Neural crest cell (in vitro differentiated cells): ENCODE data around the gene BEND4. TPM values are rescaled to one million over a fixed set of nuclear protein-coding genes. Genes with fewer than 3 reads are reported as not detected.
"Not testable (repeated sequence)": the region's sequence is repeated elsewhere in the genome, so short reads cannot be mapped to it uniquely, and the experiment has no call there.

Experiments
- DNase-seq: peaks from one replicate; pipeline ENCODE4 v3.0.0; 2021; ENCODE audit warnings: low read depth, mixed read lengths, low spot score
- H3K27ac Mint-ChIP-seq: one replicate; pipeline ENCODE4 v1.8.0; 2021; ENCODE audit warnings: mild to moderate bottlenecking, mixed read lengths; ENCODE audit not compliant: unreplicated experiment
- H3K27me3 Mint-ChIP-seq: 2 replicates; pipeline ENCODE4 v1.8.0; 2021; ENCODE audit warnings: low read depth, mild to moderate bottlenecking, mixed read lengths
- H3K36me3 Mint-ChIP-seq: 2 replicates; pipeline ENCODE4 v1.8.0; 2021; ENCODE audit warnings: low read depth, mild to moderate bottlenecking, mixed read lengths
- H3K4me1 Mint-ChIP-seq: 2 replicates; pipeline ENCODE4 v1.8.0; 2021; ENCODE audit warnings: mixed read lengths
- H3K4me3 Mint-ChIP-seq: one replicate; pipeline ENCODE4 v1.8.0; 2021; ENCODE audit warnings: mild to moderate bottlenecking, mixed read lengths
- H3K9me3 Mint-ChIP-seq: 2 replicates; pipeline ENCODE4 v1.8.0; 2021; ENCODE audit warnings: mixed read lengths
- long read RNA-seq: library from polyadenylated mRNA; unstranded; transcript quantifications from one replicate; pipeline ENCODE4 v2.0.0, GENCODE V29; 2020
- total RNA-seq: library from RNA; stranded (reverse); gene quantifications from 2 replicates; pipeline ENCODE4 v1.2.1, GENCODE V29; 2021
- TF ChIP-seq, protein P1 (sequence below): fragments of 200-600 bp; sonication (generic); conservative IDR thresholded peaks from 2 replicates; pipeline ENCODE4 v1.5.0; 2021; ENCODE audit warnings: antibody characterized with exemption, mild to moderate bottlenecking

Gene BEND4
- total RNA-seq, result 0.40 and 1.0 TPM in 2 replicates
- long read RNA-seq, result 0 reads

DNA sequence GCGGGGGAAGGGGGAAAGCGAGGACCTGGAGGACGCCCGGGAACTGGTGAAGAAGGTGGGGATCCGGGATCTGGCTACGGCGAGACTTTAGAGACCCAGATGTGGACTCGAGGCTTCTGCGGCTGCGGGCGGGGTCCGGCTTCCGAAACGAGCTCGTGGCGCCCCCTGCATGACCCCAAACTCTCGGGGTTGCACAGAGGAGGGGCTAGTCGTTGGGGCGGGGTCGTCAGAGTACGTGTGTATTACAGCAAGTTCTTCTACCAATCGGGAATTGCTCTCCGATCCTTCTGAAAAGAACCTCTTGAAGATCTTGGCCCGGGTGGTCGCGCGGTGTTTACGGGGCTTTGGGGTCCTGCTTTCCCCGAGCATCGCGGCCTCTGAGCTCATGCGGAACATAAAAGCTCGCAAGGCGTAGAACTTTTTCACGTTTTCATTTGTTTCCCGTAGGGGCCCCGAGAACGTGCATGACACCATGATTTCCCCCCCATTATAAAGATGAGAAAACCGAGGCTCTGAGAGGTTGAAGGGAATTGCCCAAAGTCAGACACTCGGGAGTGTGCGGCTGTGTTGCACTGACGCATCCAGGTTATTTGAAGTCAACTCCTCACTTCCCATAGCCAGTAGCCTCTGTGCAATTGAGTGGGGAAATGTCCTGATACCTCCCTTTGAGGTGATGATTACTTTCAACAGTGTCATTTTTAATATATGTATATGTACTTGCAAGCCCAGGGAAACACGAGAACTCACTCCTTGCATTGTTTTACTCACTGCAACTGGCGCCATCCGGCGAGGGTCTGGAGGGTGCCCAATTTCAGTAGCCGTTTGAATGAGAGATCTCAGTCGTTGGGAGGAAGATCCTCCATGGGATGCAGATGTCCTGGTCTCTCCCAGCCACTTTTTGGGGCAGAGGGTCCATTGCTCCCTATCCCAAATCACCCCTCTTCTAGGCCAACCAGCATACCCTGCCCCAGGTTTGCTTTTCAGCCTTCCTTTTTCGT is at the start of gene BEND4:
Gene BEND4, minus strand, starts transcription at position 149 of the 998 bp plus-strand sequence. CDS start 512 bp downstream, outside the sequence.
- Mint-ChIP-seq H3K4me3 (peak within 1 kb of the TSS; percentile 90), H3K4me1 (peaks cover 16% of the 10 kb centered on the region), H3K9me3 (no peaks in the 10 kb centered on the region), H3K27me3 (peaks cover 83% of the 10 kb centered on the region), H3K27ac (no peak within 1 kb of the TSS), H3K36me3 (peaks cover 4% of the 10 kb centered on the region)
- DNase-seq, result peak; percentile 34
- TF ChIP-seq, protein P1, sequence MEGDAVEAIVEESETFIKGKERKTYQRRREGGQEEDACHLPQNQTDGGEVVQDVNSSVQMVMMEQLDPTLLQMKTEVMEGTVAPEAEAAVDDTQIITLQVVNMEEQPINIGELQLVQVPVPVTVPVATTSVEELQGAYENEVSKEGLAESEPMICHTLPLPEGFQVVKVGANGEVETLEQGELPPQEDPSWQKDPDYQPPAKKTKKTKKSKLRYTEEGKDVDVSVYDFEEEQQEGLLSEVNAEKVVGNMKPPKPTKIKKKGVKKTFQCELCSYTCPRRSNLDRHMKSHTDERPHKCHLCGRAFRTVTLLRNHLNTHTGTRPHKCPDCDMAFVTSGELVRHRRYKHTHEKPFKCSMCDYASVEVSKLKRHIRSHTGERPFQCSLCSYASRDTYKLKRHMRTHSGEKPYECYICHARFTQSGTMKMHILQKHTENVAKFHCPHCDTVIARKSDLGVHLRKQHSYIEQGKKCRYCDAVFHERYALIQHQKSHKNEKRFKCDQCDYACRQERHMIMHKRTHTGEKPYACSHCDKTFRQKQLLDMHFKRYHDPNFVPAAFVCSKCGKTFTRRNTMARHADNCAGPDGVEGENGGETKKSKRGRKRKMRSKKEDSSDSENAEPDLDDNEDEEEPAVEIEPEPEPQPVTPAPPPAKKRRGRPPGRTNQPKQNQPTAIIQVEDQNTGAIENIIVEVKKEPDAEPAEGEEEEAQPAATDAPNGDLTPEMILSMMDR, result no peak

- no peak overlapping the region for H3K27ac Mint-ChIP-seq
- H3K9me3 Mint-ChIP-seq, result peaks cover 3% of the 10 kb centered on the region
- no peak for DNase-seq
- no peaks in the 10 kb centered on the region for H3K27me3 Mint-ChIP-seq
- H3K4me1 Mint-ChIP-seq, result no peaks in the 10 kb centered on the region
- no peak overlapping the region for H3K4me3 Mint-ChIP-seq
- no peaks in the 10 kb centered on the region for H3K36me3 Mint-ChIP-seq
- TF ChIP-seq, protein P1, result no peak
Observed at GRCh38 chr4:42197341-42197740, 44.9 kb upstream of the BEND4 start.

DNA sequence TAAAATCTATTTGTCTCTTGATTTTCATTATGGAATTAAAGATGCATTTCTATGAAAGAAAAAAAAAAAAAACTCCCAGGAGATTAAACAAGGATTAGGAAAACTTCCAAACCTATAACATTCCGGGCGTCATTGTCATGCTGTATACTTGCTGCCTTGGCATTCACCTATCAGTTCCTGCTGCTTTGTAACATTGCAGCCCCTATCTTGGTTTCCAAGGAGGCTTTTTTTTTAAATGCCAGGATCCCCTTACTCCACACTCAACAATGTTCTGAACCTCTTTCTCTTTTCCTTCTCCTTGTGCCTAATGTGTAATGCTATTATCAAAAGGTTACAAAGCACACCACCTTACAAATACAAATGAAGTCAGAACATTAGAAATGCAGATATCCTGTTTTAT is 20.5 kb upstream of the BEND4 start:
- DNase-seq, result no peak
- H3K4me3 Mint-ChIP-seq, result no peak overlapping the region
- H3K27me3 Mint-ChIP-seq, result no peaks in the 10 kb centered on the region
- no peaks in the 10 kb centered on the region for H3K36me3 Mint-ChIP-seq
- H3K9me3 Mint-ChIP-seq, result peaks cover 10% of the 10 kb centered on the region
- peaks cover 16% of the 10 kb centered on the region for H3K4me1 Mint-ChIP-seq
- TF ChIP-seq, protein P1, result no peak
- no peak overlapping the region for H3K27ac Mint-ChIP-seq

GRCh38 chr4:42172128-42172790 is 19.8 kb upstream of the BEND4 start:
- H3K36me3 Mint-ChIP-seq, result no peaks in the 10 kb centered on the region
- peak overlapping the region; percentile 45 for H3K27ac Mint-ChIP-seq
- H3K27me3 Mint-ChIP-seq, result no peaks in the 10 kb centered on the region
- TF ChIP-seq, protein P1, result no peak
- no peak overlapping the region for H3K4me3 Mint-ChIP-seq
- peak; percentile 1 for DNase-seq
- H3K4me1 Mint-ChIP-seq, result peaks cover 16% of the 10 kb centered on the region
- H3K9me3 Mint-ChIP-seq, result peaks cover 5% of the 10 kb centered on the region

GRCh38 chr4:42167709-42168108 is 15.3 kb upstream of the BEND4 start:
- peaks cover 8% of the 10 kb centered on the region for H3K4me1 Mint-ChIP-seq
- no peak overlapping the region for H3K27ac Mint-ChIP-seq
- H3K27me3 Mint-ChIP-seq, result no peaks in the 10 kb centered on the region
- H3K4me3 Mint-ChIP-seq, result no peak overlapping the region
- DNase-seq, result no peak
- peaks cover 4% of the 10 kb centered on the region for H3K9me3 Mint-ChIP-seq
- TF ChIP-seq, protein P1, result no peak
- no peaks in the 10 kb centered on the region for H3K36me3 Mint-ChIP-seq

GRCh38 chr4:42166186-42166585 is 13.7 kb upstream of the BEND4 start:
- not testable (repeated sequence) for H3K27me3 Mint-ChIP-seq, H3K9me3 Mint-ChIP-seq, DNase-seq, H3K4me3 Mint-ChIP-seq, H3K36me3 Mint-ChIP-seq, H3K27ac Mint-ChIP-seq, H3K4me1 Mint-ChIP-seq
